Right renal pelvis (tissue), 4 donors: ENCODE data around the gene GLMP. TPM values are rescaled to one million over a fixed set of nuclear protein-coding genes. Genes with fewer than 3 reads are reported as not detected.

Experiments
- DNase-seq, 4 donors: peaks; one replicate each; pipeline ENCODE4 v3.0.0-alpha.2; 2013; ENCODE audit warnings: low read depth in 4 of 4, low spot score in 3 of 4, missing footprints in 1 of 4
- polyA plus RNA-seq, 4 donors: library from polyadenylated mRNA; unstranded; fragments of 120-200 nt; gene quantifications; one replicate each; pipeline ENCODE4 v1.2.1, GENCODE V29; 2013; ENCODE audit not compliant: insufficient read length in 4 of 4

Gene GLMP
- polyA plus RNA-seq, 4 donors = 57.3 to 70.0 (median 63.4) TPM

GRCh38 chr1:156291226-156292061 is 4.0 kb downstream of the GLMP start:
- DNase-seq = peak; percentile 55 to 62 (median 58)

GRCh38 chr1:156289857-156290256 is 5.6 kb downstream of the GLMP start:
- no peak for DNase-seq

- DNase-seq = no peak
Observed at GRCh38 chr1:156286061-156286460, 9.4 kb downstream of the GLMP start.

GRCh38 chr1:156285437-156285836 is 10.0 kb downstream of the GLMP start:
- no peak for DNase-seq

GRCh38 chr1:156284757-156285156 is 10.7 kb downstream of the GLMP start:
- no peak for DNase-seq

- DNase-seq = no peak
Observed at GRCh38 chr1:156284112-156284511, 11.4 kb downstream of the GLMP start, which contains the start of gene TMEM79. TSS of gene TMEM79 (plus strand) at chr1:156284325. CDS start at chr1:156285227, 902 bp downstream.

- no peak for DNase-seq
Observed at GRCh38 chr1:156283521-156283920, 12.0 kb downstream of the GLMP start.

GRCh38 chr1:156282479-156283222 is 12.8 kb downstream of the GLMP start, which contains the start of gene SMG5:
TSS of gene SMG5 (minus strand) at chr1:156282825. CDS start at chr1:156282680, 145 bp downstream.
- peak; percentile 95 to 99 (median 98) for DNase-seq

GRCh38 chr1:156281693-156282478 is 13.6 kb downstream of the GLMP start:
- no peak for DNase-seq

- no peak for DNase-seq
Observed at GRCh38 chr1:156281281-156281680, 14.2 kb downstream of the GLMP start.

GRCh38 chr1:156279837-156280236 is 15.6 kb downstream of the GLMP start:
- no peak for DNase-seq

GRCh38 chr1:156276966-156277381 is 18.5 kb downstream of the GLMP start:
- no peak for DNase-seq

GRCh38 chr1:156276532-156276931 is 18.9 kb downstream of the GLMP start:
- no peak for DNase-seq

GRCh38 chr1:156270314-156270713 is 25.2 kb downstream of the GLMP start:
- no peak for DNase-seq

GRCh38 chr1:156268336-156268735 is 27.1 kb downstream of the GLMP start:
- DNase-seq = no peak

- no peak for DNase-seq
Observed at GRCh38 chr1:156266051-156266450, 29.4 kb downstream of the GLMP start.

GRCh38 chr1:156263288-156263655 is 32.2 kb downstream of the GLMP start:
- no peak for DNase-seq

- DNase-seq = no peak
Observed at GRCh38 chr1:156262461-156263287, 32.8 kb downstream of the GLMP start.

- DNase-seq = no peak
Observed at GRCh38 chr1:156260896-156261295, 34.6 kb downstream of the GLMP start.

- no peak for DNase-seq
Observed at GRCh38 chr1:156259805-156260204, 35.7 kb downstream of the GLMP start.
